Measurements from ENCODE around the gene HRH1. TPM values are rescaled to one million over a fixed set of nuclear protein-coding genes. Genes with fewer than 3 reads are reported as not detected.

Gene HRH1
- total RNA-seq, 1 donor from 2014 or later = 2.1 TPM

GRCh38 chr3:11258958-11259357 lies 104.7 kb downstream of the HRH1 start:
- TF ChIP-seq, protein P1, sequence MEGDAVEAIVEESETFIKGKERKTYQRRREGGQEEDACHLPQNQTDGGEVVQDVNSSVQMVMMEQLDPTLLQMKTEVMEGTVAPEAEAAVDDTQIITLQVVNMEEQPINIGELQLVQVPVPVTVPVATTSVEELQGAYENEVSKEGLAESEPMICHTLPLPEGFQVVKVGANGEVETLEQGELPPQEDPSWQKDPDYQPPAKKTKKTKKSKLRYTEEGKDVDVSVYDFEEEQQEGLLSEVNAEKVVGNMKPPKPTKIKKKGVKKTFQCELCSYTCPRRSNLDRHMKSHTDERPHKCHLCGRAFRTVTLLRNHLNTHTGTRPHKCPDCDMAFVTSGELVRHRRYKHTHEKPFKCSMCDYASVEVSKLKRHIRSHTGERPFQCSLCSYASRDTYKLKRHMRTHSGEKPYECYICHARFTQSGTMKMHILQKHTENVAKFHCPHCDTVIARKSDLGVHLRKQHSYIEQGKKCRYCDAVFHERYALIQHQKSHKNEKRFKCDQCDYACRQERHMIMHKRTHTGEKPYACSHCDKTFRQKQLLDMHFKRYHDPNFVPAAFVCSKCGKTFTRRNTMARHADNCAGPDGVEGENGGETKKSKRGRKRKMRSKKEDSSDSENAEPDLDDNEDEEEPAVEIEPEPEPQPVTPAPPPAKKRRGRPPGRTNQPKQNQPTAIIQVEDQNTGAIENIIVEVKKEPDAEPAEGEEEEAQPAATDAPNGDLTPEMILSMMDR (IDR thresholded peaks at IDR 0.05; ENCODE audit: insufficient read depth, low read depth, low read length) = no peak
- no peak for TF ChIP-seq EZH2 (IDR thresholded peaks at IDR 0.05; ENCODE audit: insufficient read depth, low read length)
- Mint-ChIP-seq H3K27me3 (ENCODE audit: low read depth, unreplicated experiment) (peaks cover 32% of the 10 kb centered on the region), H3K4me1 (ENCODE audit: low read depth, unreplicated experiment) (no peaks in the 10 kb centered on the region), H3K4me3 (ENCODE audit: unreplicated experiment) (no peak overlapping the region), H3K9me3 (ENCODE audit: unreplicated experiment) (peaks cover 12% of the 10 kb centered on the region), H3K36me3 (ENCODE audit: low read depth, unreplicated experiment) (peaks cover 23% of the 10 kb centered on the region), H3K27ac (ENCODE audit: unreplicated experiment) (no peak overlapping the region)
- H3K27ac ChIP-seq (ENCODE audit: low read depth, low read length) = no peak overlapping the region
- H3K9ac ChIP-seq (ENCODE audit: low read length) = no peak overlapping the region
- no peak overlapping the region for H2AFZ ChIP-seq (ENCODE audit: low read depth, low read length)
- H3K4me2 ChIP-seq (ENCODE audit: low read length) = no peak overlapping the region
- H3K79me2 ChIP-seq (ENCODE audit: insufficient read depth, low read length) = no peaks in the 10 kb centered on the region
- no peak for DNase-seq (ENCODE audit: low read depth)
- no peaks in the 10 kb centered on the region for H3K27me3 ChIP-seq (ENCODE audit: insufficient read depth, low read length)
- H4K20me1 ChIP-seq (ENCODE audit: insufficient read depth, low read length) = no peaks in the 10 kb centered on the region
- H3K4me1 ChIP-seq (ENCODE audit: insufficient read depth, low read length) = no peaks in the 10 kb centered on the region
- FAIRE-seq = no peak
- no peaks in the 10 kb centered on the region for H3K9me3 ChIP-seq (ENCODE audit: insufficient read depth, low read depth, low read length)
- peaks cover 16% of the 10 kb centered on the region for H3K36me3 ChIP-seq (ENCODE audit: insufficient read depth, low read length)
- no peak overlapping the region for H3K4me3 ChIP-seq (ENCODE audit: insufficient read depth, low read depth, low read length)

- no peaks in the 10 kb centered on the region for H3K27me3 ChIP-seq (ENCODE audit: insufficient read depth, low read length)
- no peaks in the 10 kb centered on the region for H3K4me1 ChIP-seq (ENCODE audit: insufficient read depth, low read length)
- H3K4me2 ChIP-seq (ENCODE audit: low read length) = no peak overlapping the region
- no peaks in the 10 kb centered on the region for H4K20me1 ChIP-seq (ENCODE audit: insufficient read depth, low read length)
- H3K36me3 ChIP-seq (ENCODE audit: insufficient read depth, low read length) = peaks cover 16% of the 10 kb centered on the region
- no peaks in the 10 kb centered on the region for H3K9me3 ChIP-seq (ENCODE audit: insufficient read depth, low read depth, low read length)
- Mint-ChIP-seq H3K4me1 (ENCODE audit: low read depth, unreplicated experiment) (no peaks in the 10 kb centered on the region), H3K27ac (ENCODE audit: unreplicated experiment) (no peak overlapping the region), H3K27me3 (ENCODE audit: low read depth, unreplicated experiment) (peaks cover 40% of the 10 kb centered on the region), H3K4me3 (ENCODE audit: unreplicated experiment) (no peak overlapping the region), H3K36me3 (ENCODE audit: low read depth, unreplicated experiment) (peaks cover 16% of the 10 kb centered on the region), H3K9me3 (ENCODE audit: unreplicated experiment) (peaks cover 10% of the 10 kb centered on the region)
- FAIRE-seq (no peak), DNase-seq (ENCODE audit: low read depth) (no peak)
- H2AFZ ChIP-seq (ENCODE audit: low read depth, low read length) = no peak overlapping the region
- H3K27ac ChIP-seq (ENCODE audit: low read depth, low read length) = no peak overlapping the region
- no peak overlapping the region for H3K9ac ChIP-seq (ENCODE audit: low read length)
- no peaks in the 10 kb centered on the region for H3K79me2 ChIP-seq (ENCODE audit: insufficient read depth, low read length)
- TF ChIP-seq, protein P1 (IDR thresholded peaks at IDR 0.05; ENCODE audit: insufficient read depth, low read depth, low read length) = no peak
- no peak for TF ChIP-seq EZH2 (IDR thresholded peaks at IDR 0.05; ENCODE audit: insufficient read depth, low read length)
- H3K4me3 ChIP-seq (ENCODE audit: insufficient read depth, low read depth, low read length) = no peak overlapping the region
Measured at GRCh38 chr3:11260460-11260859, 106.2 kb downstream of the HRH1 start.

DNA sequence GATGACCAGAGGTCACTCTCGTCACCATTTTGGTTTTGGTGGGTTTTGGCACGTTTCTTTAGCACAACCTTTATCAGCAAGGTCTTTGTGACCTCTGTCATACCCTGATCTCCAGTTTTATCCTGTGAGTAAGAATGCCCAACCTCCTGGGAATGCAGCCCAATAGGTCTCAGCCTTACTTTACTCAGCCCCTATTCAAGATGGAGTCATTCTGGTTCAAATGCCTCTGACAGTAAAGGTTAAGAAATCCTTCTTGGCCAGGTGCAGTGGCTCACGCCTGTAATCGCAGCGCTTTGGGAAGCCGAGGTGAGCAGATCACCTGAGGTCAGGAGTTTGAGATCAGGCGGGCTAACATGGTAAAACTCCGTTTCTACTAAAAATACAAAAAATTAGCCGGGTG lies 114.7 kb downstream of the HRH1 start:
- Histone ChIP-seq H3K4me1 (ENCODE audit: insufficient read depth, low read length) (peaks cover 10% of the 10 kb centered on the region), H3K9ac (ENCODE audit: low read length) (no peak overlapping the region), H4K20me1 (ENCODE audit: insufficient read depth, low read length) (no peaks in the 10 kb centered on the region), H3K27ac (ENCODE audit: low read depth, low read length) (no peak overlapping the region), H3K4me3 (ENCODE audit: insufficient read depth, low read depth, low read length) (no peak overlapping the region), H3K36me3 (ENCODE audit: insufficient read depth, low read length) (no peaks in the 10 kb centered on the region), H3K9me3 (ENCODE audit: insufficient read depth, low read depth, low read length) (no peaks in the 10 kb centered on the region), H3K79me2 (ENCODE audit: insufficient read depth, low read length) (peaks cover 18% of the 10 kb centered on the region), H3K4me2 (ENCODE audit: low read length) (no peak overlapping the region), H2AFZ (ENCODE audit: low read depth, low read length) (no peak overlapping the region), H3K27me3 (ENCODE audit: insufficient read depth, low read length) (no peaks in the 10 kb centered on the region)
- TF ChIP-seq EZH2 (IDR thresholded peaks at IDR 0.05; ENCODE audit: insufficient read depth, low read length) = no peak
- TF ChIP-seq, protein P1 (IDR thresholded peaks at IDR 0.05; ENCODE audit: insufficient read depth, low read depth, low read length) = no peak
- Mint-ChIP-seq H3K4me1 (ENCODE audit: low read depth, unreplicated experiment) (peaks cover 6% of the 10 kb centered on the region), H3K27ac (ENCODE audit: unreplicated experiment) (no peak overlapping the region), H3K36me3 (ENCODE audit: low read depth, unreplicated experiment) (no peaks in the 10 kb centered on the region), H3K9me3 (ENCODE audit: unreplicated experiment) (no peaks in the 10 kb centered on the region), H3K4me3 (ENCODE audit: unreplicated experiment) (no peak overlapping the region), H3K27me3 (ENCODE audit: low read depth, unreplicated experiment) (peaks cover 15% of the 10 kb centered on the region)
- FAIRE-seq (no peak), DNase-seq (ENCODE audit: low read depth) (no peak)

Data from astrocyte (in vitro differentiated cells and primary cell).